ENCODE measurements around the gene IGFL1. TPM values are rescaled to one million over a fixed set of nuclear protein-coding genes. Genes with fewer than 3 reads are reported as not detected.

The IGFL1 gene
- total RNA-seq, 1 donor from 2014 or later = 7.9 TPM

DNA sequence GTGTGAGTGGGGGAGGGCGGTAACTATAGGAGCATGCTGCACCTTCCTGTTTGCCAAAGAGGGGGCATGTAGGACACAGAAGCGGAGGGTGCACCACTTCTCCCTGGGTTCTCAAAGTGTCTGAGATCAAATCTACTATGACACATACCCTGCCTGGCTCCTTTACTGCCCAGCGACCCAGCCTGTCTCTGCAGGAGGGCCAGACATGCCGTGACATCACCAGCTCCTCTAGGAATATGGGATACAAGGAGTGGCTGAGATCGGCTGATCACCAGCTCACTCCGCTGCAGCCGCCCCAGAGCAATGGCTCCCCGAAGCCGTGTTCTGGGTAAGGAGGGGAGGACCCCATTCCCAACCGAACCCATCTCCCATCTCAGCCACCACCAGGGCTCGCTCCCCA lies 16.4 kb upstream of the IGFL1 start:
- H3K27ac ChIP-seq = no peak overlapping the region

GRCh38 chr19:46213806-46214205 lies 15.7 kb upstream of the IGFL1 start:
- H3K4me1 ChIP-seq = peaks cover 14% of the 10 kb centered on the region
- no peaks in the 10 kb centered on the region for H3K9me3 ChIP-seq
- H3K4me3 ChIP-seq = no peak overlapping the region
- H3K27me3 ChIP-seq = no peaks in the 10 kb centered on the region
- H3K27ac ChIP-seq = no peak overlapping the region
- DNase-seq (ENCODE audit: extremely low spot score in 2 of 2) = no peak
- intact Hi-C loops (cut with DNase I) = no loop called here
- no peaks in the 10 kb centered on the region for H3K36me3 ChIP-seq
- TF ChIP-seq POLR2AphosphoS5 (IDR thresholded peaks at IDR 0.05; ENCODE audit: insufficient read depth in 1 of 2, low read depth in 1 of 2) = no peak
- TF ChIP-seq POLR2A (IDR thresholded peaks at IDR 0.05) = no peak
- TF ChIP-seq CTCF (IDR thresholded peaks at IDR 0.05) = no peak

More for the DNA sequence above, 16.4 kb upstream of the IGFL1 start:
- no peaks in the 10 kb centered on the region for H3K27me3 ChIP-seq
- no peak overlapping the region for H3K4me3 ChIP-seq
- no peak for DNase-seq (ENCODE audit: extremely low spot score in 2 of 2)
- H3K36me3 ChIP-seq = no peaks in the 10 kb centered on the region
- TF ChIP-seq POLR2AphosphoS5 (IDR thresholded peaks at IDR 0.05; ENCODE audit: insufficient read depth in 1 of 2, low read depth in 1 of 2) (no peak), CTCF (IDR thresholded peaks at IDR 0.05) (no peak), POLR2A (IDR thresholded peaks at IDR 0.05) (no peak)
- H3K9me3 ChIP-seq = no peaks in the 10 kb centered on the region
- H3K4me1 ChIP-seq = peaks cover 14% of the 10 kb centered on the region
- intact Hi-C loops (cut with DNase I) = no loop called here

- intact Hi-C loops (cut with DNase I) = no loop called here
Measured at GRCh38 chr19:46216612-46217011, 12.9 kb upstream of the IGFL1 start.

DNA sequence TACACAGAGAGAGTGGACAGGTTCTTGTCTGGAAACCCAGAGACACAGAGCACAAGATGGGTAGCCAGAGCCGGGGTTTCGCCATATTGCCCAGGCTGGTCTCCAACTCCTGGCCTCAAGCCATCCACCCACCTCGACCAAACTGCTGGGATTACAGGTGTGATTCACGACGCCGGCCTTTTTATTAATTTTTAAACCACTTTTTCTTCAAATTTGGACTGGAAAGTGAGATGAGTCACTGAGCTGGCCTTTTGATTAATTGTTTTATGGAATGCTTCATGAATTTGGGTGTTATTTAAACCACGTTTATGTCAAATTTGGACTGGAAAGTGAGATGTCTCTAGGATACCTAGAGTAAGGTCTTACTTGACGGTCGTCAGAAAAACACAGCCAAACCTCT lies 12.1 kb upstream of the IGFL1 start:
- Histone ChIP-seq H3K27me3 (no peaks in the 10 kb centered on the region), H3K9me3 (no peaks in the 10 kb centered on the region), H3K4me1 (peaks cover 8% of the 10 kb centered on the region), H3K4me3 (no peak overlapping the region), H3K27ac (no peak overlapping the region), H3K36me3 (no peaks in the 10 kb centered on the region)
- intact Hi-C loops (cut with DNase I) = no loop called here
- no peak for TF ChIP-seq POLR2A (IDR thresholded peaks at IDR 0.05)
- no peak for DNase-seq (ENCODE audit: extremely low spot score in 2 of 2)

More at GRCh38 chr19:46216612-46217011, 12.9 kb upstream of the IGFL1 start:
- no peaks in the 10 kb centered on the region for H3K27me3 ChIP-seq
- H3K4me3 ChIP-seq = no peak overlapping the region
- TF ChIP-seq POLR2AphosphoS5 (IDR thresholded peaks at IDR 0.05; ENCODE audit: insufficient read depth in 1 of 2, low read depth in 1 of 2) (no peak), POLR2A (IDR thresholded peaks at IDR 0.05) (no peak), CTCF (IDR thresholded peaks at IDR 0.05) (no peak)
- no peaks in the 10 kb centered on the region for H3K9me3 ChIP-seq
- no peaks in the 10 kb centered on the region for H3K36me3 ChIP-seq
- no peak for DNase-seq (ENCODE audit: extremely low spot score in 2 of 2)
- no peak overlapping the region for H3K27ac ChIP-seq
- peaks cover 6% of the 10 kb centered on the region for H3K4me1 ChIP-seq

DNA sequence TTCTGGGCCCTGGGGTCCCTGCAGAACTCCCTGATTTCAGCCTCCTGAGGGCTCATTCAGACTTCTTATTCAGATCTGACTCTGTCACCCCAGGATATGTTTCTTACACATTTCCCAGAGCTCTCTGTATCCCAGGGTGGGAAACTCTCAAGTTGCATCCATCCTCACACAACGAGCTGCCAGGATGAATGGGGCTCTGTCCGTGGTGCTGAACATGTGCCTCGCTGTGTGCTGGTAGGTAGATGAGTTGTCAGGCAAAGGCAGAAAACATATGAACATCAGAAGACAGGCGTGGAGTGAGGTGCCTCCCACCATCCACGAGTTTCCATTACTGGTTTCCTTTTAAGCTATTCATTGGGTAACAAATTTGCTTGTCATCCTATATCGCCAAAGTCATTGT lies 11.4 kb upstream of the IGFL1 start:
- H3K36me3 ChIP-seq = no peaks in the 10 kb centered on the region
- DNase-seq (ENCODE audit: extremely low spot score in 2 of 2) = no peak
- H3K4me3 ChIP-seq = no peak overlapping the region
- TF ChIP-seq POLR2AphosphoS5 (IDR thresholded peaks at IDR 0.05; ENCODE audit: insufficient read depth in 1 of 2, low read depth in 1 of 2) = no peak
- TF ChIP-seq POLR2A (IDR thresholded peaks at IDR 0.05) = no peak
- no peak for TF ChIP-seq CTCF (IDR thresholded peaks at IDR 0.05)
- H3K4me1 ChIP-seq = peaks cover 15% of the 10 kb centered on the region
- no peaks in the 10 kb centered on the region for H3K27me3 ChIP-seq
- intact Hi-C loops (cut with DNase I) = no loop called here
- H3K9me3 ChIP-seq = no peaks in the 10 kb centered on the region
- H3K27ac ChIP-seq = no peak overlapping the region

Data from vagina (tissue), 2 donors.